ENCODE measurements around the gene CA11. TPM values are rescaled to one million over a fixed set of nuclear protein-coding genes. Genes with fewer than 3 reads are reported as not detected.

The CA11 gene
- total RNA-seq, 2 experiments from 2014 or later, result 11.1 to 13.0 TPM

GRCh38 chr19:48615231-48616040 lies 30.6 kb downstream of the CA11 start:
- ATAC-seq (no peak), DNase-seq (no peak)
- CTCF ChIA-PET, result no interaction called here
- H3K27me3 Mint-ChIP-seq, result no peaks in the 10 kb centered on the region
- no peaks in the 10 kb centered on the region for H3K9me3 Mint-ChIP-seq
- intact Hi-C loops (cut with micrococcal nuclease), result no loop called here
- POLR2A ChIA-PET, result interaction anchor here (0.6 to 10.8 kb wide), 14 partner anchors 8 to 909 kb away, joined by 3 to 154 read pairs (median 4); partner anchors contain the start of genes DBP and SPACA4
- H3K36me3 Mint-ChIP-seq (ENCODE audit: low read depth), result peaks cover 49% of the 10 kb centered on the region
- peak overlapping the region; percentile 27 for H3K27ac Mint-ChIP-seq
- H3K4me1 Mint-ChIP-seq (ENCODE audit: low read depth), result peaks cover 20% of the 10 kb centered on the region
- H3K4me3 Mint-ChIP-seq, result peak overlapping the region; percentile 93
- TF ChIP-seq, protein P1, sequence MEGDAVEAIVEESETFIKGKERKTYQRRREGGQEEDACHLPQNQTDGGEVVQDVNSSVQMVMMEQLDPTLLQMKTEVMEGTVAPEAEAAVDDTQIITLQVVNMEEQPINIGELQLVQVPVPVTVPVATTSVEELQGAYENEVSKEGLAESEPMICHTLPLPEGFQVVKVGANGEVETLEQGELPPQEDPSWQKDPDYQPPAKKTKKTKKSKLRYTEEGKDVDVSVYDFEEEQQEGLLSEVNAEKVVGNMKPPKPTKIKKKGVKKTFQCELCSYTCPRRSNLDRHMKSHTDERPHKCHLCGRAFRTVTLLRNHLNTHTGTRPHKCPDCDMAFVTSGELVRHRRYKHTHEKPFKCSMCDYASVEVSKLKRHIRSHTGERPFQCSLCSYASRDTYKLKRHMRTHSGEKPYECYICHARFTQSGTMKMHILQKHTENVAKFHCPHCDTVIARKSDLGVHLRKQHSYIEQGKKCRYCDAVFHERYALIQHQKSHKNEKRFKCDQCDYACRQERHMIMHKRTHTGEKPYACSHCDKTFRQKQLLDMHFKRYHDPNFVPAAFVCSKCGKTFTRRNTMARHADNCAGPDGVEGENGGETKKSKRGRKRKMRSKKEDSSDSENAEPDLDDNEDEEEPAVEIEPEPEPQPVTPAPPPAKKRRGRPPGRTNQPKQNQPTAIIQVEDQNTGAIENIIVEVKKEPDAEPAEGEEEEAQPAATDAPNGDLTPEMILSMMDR (IDR thresholded peaks at IDR 0.05), result no peak

- intact Hi-C loops (cut with micrococcal nuclease), result no loop called here
- ChIA-PET CTCF (interaction anchor here (0.8 kb wide), 1 partner anchor 107 kb away, joined by 3 read pairs; no protein-coding TSS in a partner anchor), POLR2A (interaction anchor here (0.6 to 10.8 kb wide), 11 partner anchors 9 to 908 kb away, joined by 3 to 154 read pairs (median 3); partner anchors contain the start of gene DBP)
- H3K27ac Mint-ChIP-seq, result peak within 1 kb of the TSS; percentile 27
- TF ChIP-seq, protein P1 (IDR thresholded peaks at IDR 0.05), result no peak
- no peaks in the 10 kb centered on the region for H3K9me3 Mint-ChIP-seq
- DNase-seq (peak; percentile 37), ATAC-seq (no peak)
- H3K36me3 Mint-ChIP-seq (ENCODE audit: low read depth), result peaks cover 43% of the 10 kb centered on the region
- H3K27me3 Mint-ChIP-seq, result no peaks in the 10 kb centered on the region
- peak within 1 kb of the TSS; percentile 93 for H3K4me3 Mint-ChIP-seq
- H3K4me1 Mint-ChIP-seq (ENCODE audit: low read depth), result peaks cover 13% of the 10 kb centered on the region
These were observed 31.4 kb downstream of the CA11 start, which contains the start of gene FAM83E for GRCh38 chr19:48614436-48615230. FAM83E (minus strand) TSS chr19:48615076; CDS start chr19:48613372, 1,704 bp downstream.

DNA sequence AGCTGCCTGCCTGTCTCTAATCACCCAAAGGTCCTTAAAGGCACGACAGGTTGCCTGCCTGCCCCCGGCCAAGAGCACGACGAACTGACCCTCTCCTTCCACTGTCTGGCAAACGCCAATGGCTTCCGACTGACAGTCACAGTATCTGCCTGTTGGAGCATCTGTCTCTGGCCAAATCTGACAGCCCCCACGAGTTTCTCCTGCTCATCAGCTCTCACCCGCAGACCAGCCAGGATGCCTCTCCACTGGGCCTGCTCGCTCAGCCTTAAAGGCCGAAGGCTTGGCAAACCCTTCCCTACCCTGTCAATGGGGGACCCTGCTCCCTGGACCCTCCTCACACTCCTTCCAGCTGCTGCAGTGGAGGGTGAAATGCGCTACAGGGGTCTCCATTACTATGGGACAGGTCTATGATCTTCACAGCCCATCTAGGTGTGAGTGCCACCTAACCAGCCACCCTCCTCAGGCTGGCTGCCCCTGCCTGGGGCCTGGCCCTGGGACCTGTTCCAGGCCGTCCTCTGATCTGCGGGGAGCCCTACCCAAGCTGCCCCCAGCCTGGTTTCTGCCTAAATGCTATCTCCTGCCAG lies 32.0 kb downstream of the CA11 start:
- no peak for DNase-seq
- Mint-ChIP-seq H3K4me1 (ENCODE audit: low read depth) (peaks cover 13% of the 10 kb centered on the region), H3K9me3 (no peaks in the 10 kb centered on the region), H3K36me3 (ENCODE audit: low read depth) (peaks cover 40% of the 10 kb centered on the region), H3K27ac (peak overlapping the region; percentile 3), H3K4me3 (no peak overlapping the region), H3K27me3 (no peaks in the 10 kb centered on the region)
- TF ChIP-seq, protein P1 (IDR thresholded peaks at IDR 0.05), result no peak
- ATAC-seq, result peak; percentile 3
- intact Hi-C loops (cut with micrococcal nuclease), result no loop called here
- CTCF ChIA-PET, result interaction anchor here (0.8 kb wide), 1 partner anchor 106 kb away, joined by 3 read pairs; no protein-coding TSS in a partner anchor
- POLR2A ChIA-PET, result interaction anchor here (0.7 to 10.8 kb wide), 11 partner anchors 8 to 280 kb away, joined by 3 to 154 read pairs (median 3); partner anchors contain the start of gene DBP

- DNase-seq (no peak), ATAC-seq (no peak)
- H3K4me1 Mint-ChIP-seq (ENCODE audit: low read depth), result peaks cover 13% of the 10 kb centered on the region
- no peaks in the 10 kb centered on the region for H3K9me3 Mint-ChIP-seq
- no peaks in the 10 kb centered on the region for H3K27me3 Mint-ChIP-seq
- TF ChIP-seq, protein P1 (IDR thresholded peaks at IDR 0.05), result no peak
- no peak overlapping the region for H3K27ac Mint-ChIP-seq
- peaks cover 33% of the 10 kb centered on the region for H3K36me3 Mint-ChIP-seq (ENCODE audit: low read depth)
- CTCF ChIA-PET, result interaction anchor here (0.8 kb wide), 1 partner anchor 105 kb away, joined by 3 read pairs; no protein-coding TSS in a partner anchor
- POLR2A ChIA-PET, result interaction anchor here (0.9 to 1.7 kb wide), 6 partner anchors 8 to 109 kb away, joined by 3 to 6 read pairs (median 4); no protein-coding TSS in a partner anchor
- intact Hi-C loops (cut with micrococcal nuclease), result no loop called here
- no peak overlapping the region for H3K4me3 Mint-ChIP-seq
These were observed 32.7 kb downstream of the CA11 start for GRCh38 chr19:48613024-48613851.
